GM19328 (cell line): Measurements from ENCODE around the gene GLO1.
A peak's percentile ranks its signal among the peaks of the same experiment; 100 is the strongest.

Experiments
- ATAC-seq: cut with Tn5 transposase; IDR thresholded peaks from one replicate; pipeline ENCODE4 v1.9.1; 2021; ENCODE audit warnings: mild to moderate bottlenecking, moderate library complexity; ENCODE audit not compliant: unreplicated experiment

GLO1 gene

GRCh38 chr6:38702558-38703397, at the start of gene GLO1:
Gene GLO1, minus strand, starts transcription at chr6:38703145. Its CDS starts 91 bp downstream, at chr6:38703054.
- ATAC-seq, result peak; percentile 99

- no peak for ATAC-seq
Measured at GRCh38 chr6:38750968-38751615, 48.1 kb upstream of the GLO1 start.

- no peak for ATAC-seq
Measured at GRCh38 chr6:38749473-38749872, 46.5 kb upstream of the GLO1 start.

GRCh38 chr6:38739532-38739931, 36.6 kb upstream of the GLO1 start:
- no peak for ATAC-seq

GRCh38 chr6:38738261-38738660, 35.3 kb upstream of the GLO1 start:
- no peak for ATAC-seq

- no peak for ATAC-seq
Measured at GRCh38 chr6:38736951-38737350, 34.0 kb upstream of the GLO1 start.

GRCh38 chr6:38730140-38730862, 27.4 kb upstream of the GLO1 start:
- ATAC-seq, result no peak

- ATAC-seq, result no peak
Measured at GRCh38 chr6:38728203-38728602, 25.3 kb upstream of the GLO1 start.

GRCh38 chr6:38725414-38726183, 22.7 kb upstream of the GLO1 start:
- ATAC-seq, result no peak

- no peak for ATAC-seq
Measured at GRCh38 chr6:38724343-38724742, 21.4 kb upstream of the GLO1 start.

- ATAC-seq, result no peak
Measured at GRCh38 chr6:38723783-38724182, 20.8 kb upstream of the GLO1 start.

GRCh38 chr6:38722727-38723334, 19.9 kb upstream of the GLO1 start:
- ATAC-seq, result no peak

- ATAC-seq, result no peak
Measured at GRCh38 chr6:38722038-38722437, 19.1 kb upstream of the GLO1 start.

GRCh38 chr6:38720295-38720694, 17.4 kb upstream of the GLO1 start:
- no peak for ATAC-seq

- ATAC-seq, result no peak
Measured at GRCh38 chr6:38719358-38719757, 16.4 kb upstream of the GLO1 start.

GRCh38 chr6:38716825-38717224, 13.9 kb upstream of the GLO1 start:
- ATAC-seq, result no peak

- no peak for ATAC-seq
Measured at GRCh38 chr6:38715016-38715689, 12.2 kb upstream of the GLO1 start, which contains the start of gene DNAH8. Gene DNAH8, plus strand, starts transcription at chr6:38715311. Its CDS starts 7,499 bp downstream, at chr6:38722810.

- ATAC-seq, result no peak
Measured at GRCh38 chr6:38714239-38715015, 11.5 kb upstream of the GLO1 start.

GRCh38 chr6:38713812-38714211, 10.9 kb upstream of the GLO1 start:
- no peak for ATAC-seq
